Panc1 (cell line): ENCODE results near the gene RHEX. TPM values are rescaled to one million over a fixed set of nuclear protein-coding genes. Genes with fewer than 3 reads are reported as not detected.

Experiments used
- ATAC-seq: fragments of 200-7000 bp; cut with Tn5 transposase; 2 replicates; pipeline ENCODE4 v1.9.1; 2020; ENCODE audit warnings: mild to moderate bottlenecking, moderate library complexity
- BruUV-seq: library from RNA; stranded (reverse); fragments of 400-500 nt; replicated peaks from 2 replicates; lab custom pipeline; 2021; lab: Mats Ljungman, UMichigan
- CTCF ChIA-PET: fragments of 300-600 bp; sonication (Branson Sonifier 250); formaldehyde crosslinking; loops from one replicate; lab custom pipeline; 2022; ENCODE audit warnings: antibody characterized with exemption; lab: Charles Lee
- POLR2A ChIA-PET: fragments of 300-600 bp; sonication (Branson Sonifier 250); formaldehyde crosslinking; loops from one replicate; lab custom pipeline; 2022; ENCODE audit warnings: antibody characterized with exemption; lab: Charles Lee
- DNase-seq: peaks from one replicate; pipeline ENCODE4 v3.0.0-alpha.2; 2010; ENCODE audit warnings: low read depth, low spot score
- H3K27ac ChIP-seq: 2 replicates; pipeline ENCODE4 v1.5.1; 2011; ENCODE audit warnings: mild to moderate bottlenecking, low read length, inconsistent platforms
- H3K27me3 ChIP-seq: fragments of 200-500 bp; sonication (Bioruptor generic); 2 replicates; pipeline ENCODE4 v1.6.0; 2014; ENCODE audit warnings: low read length, inconsistent platforms; ENCODE audit not compliant: control insufficient read depth, insufficient read depth
- H3K36me3 ChIP-seq: fragments of 200-500 bp; sonication (Bioruptor generic); 2 replicates; pipeline ENCODE4 v1.5.1; 2014; ENCODE audit warnings: inconsistent platforms, mild to moderate bottlenecking, low read length, moderate library complexity; ENCODE audit not compliant: control insufficient read depth, insufficient read depth
- H3K4me1 ChIP-seq: 2 replicates; pipeline ENCODE4 v1.5.1; 2011; ENCODE audit warnings: inconsistent platforms, mild to moderate bottlenecking, low read length, moderate library complexity; ENCODE audit not compliant: control insufficient read depth, insufficient read depth
- H3K4me3 ChIP-seq, 2 experiments: 2 replicates each; pipeline ENCODE4 v1.5.1; 2011 to 2012; ENCODE audit warnings: low read depth in 2 of 2, low read length in 2 of 2, mild to moderate bottlenecking in 2 of 2, inconsistent platforms in 1 of 2, moderate library complexity in 1 of 2
- H3K9me3 ChIP-seq: fragments of 200-500 bp; sonication (Bioruptor generic); 2 replicates; pipeline ENCODE4 v1.5.1; 2014; ENCODE audit warnings: low read depth, mild to moderate bottlenecking, inconsistent platforms, low read length, moderate library complexity; ENCODE audit not compliant: control insufficient read depth, insufficient read depth
- CTCF ChIP-seq: fragments of 450-650 bp; IDR thresholded peaks from 2 replicates; pipeline ENCODE4 v1.5.1; 2017; ENCODE audit warnings: mild to moderate bottlenecking
- POLR2AphosphoS5 ChIP-seq: IDR thresholded peaks from 2 replicates; pipeline ENCODE4 v1.6.1; 2012; ENCODE audit warnings: mild to moderate bottlenecking, low read depth, low read length, moderate library complexity
- REST ChIP-seq, 2 experiments: IDR thresholded peaks; 2 replicates each; pipeline ENCODE4 v1.6.1; 2011 to 2012; ENCODE audit warnings: low read depth in 2 of 2, control low read depth in 1 of 2, low read length in 1 of 2, mild to moderate bottlenecking in 1 of 2, moderate library complexity in 1 of 2; ENCODE audit not compliant: insufficient read depth in 1 of 2
- SIN3A ChIP-seq: IDR thresholded peaks from 2 replicates; pipeline ENCODE4 v1.6.1; 2012; ENCODE audit warnings: low read depth, mild to moderate bottlenecking, low read length, moderate library complexity, borderline replicate concordance; ENCODE audit not compliant: insufficient read depth
- TCF7L2 ChIP-seq: IDR thresholded peaks from 2 replicates; pipeline ENCODE4 v1.6.1; 2011; ENCODE audit warnings: mild to moderate bottlenecking, low read depth, low read length, inconsistent platforms
- in situ Hi-C: cut with HindIII; loops from 2 replicates; pipeline ENCODE4 v1.10.0; 2016; ENCODE audit warnings: low sequenced_read_pairs, low pct_unique_long_range_greater_than_20kb
- intact Hi-C: fragments of 100-400 bp; cut with micrococcal nuclease; formaldehyde crosslinking; loops from one replicate; pipeline ENCODE4 v1.10.0; 2022; ENCODE audit not compliant: unreplicated experiment
- total RNA-seq: library from RNA; stranded (reverse); gene quantifications from one replicate; pipeline ENCODE4 v1.2.1, GENCODE V29; 2021; ENCODE audit not compliant: unreplicated experiment

The RHEX gene
- total RNA-seq, 1 experiment from 2014 or later: not detected

GRCh38 chr1:206083750-206084149 lies 30.8 kb downstream of the RHEX start:
- intact Hi-C loops: no loop called here

DNA sequence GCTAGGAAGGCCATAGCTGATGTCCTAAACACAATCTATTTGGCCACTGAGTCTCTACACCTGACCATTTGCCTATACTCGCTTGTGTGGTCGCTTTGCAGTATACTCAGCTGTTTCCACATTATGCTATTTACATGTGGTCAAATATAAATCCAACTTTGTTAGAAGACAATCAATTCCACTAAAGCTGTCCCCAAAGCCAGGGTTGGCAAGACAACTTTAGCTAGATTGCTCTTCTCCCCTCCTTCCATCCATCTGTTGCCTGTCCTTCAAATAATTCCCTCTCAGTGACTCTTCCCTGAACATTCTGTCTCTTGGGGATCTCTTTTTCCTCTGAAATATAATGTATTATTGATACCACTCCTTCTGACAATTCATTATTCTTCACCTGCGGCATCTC lies 34.1 kb downstream of the RHEX start:
- in situ Hi-C loops (no loop called here), intact Hi-C loops (loop anchor here (5.0 kb wide), 1 partner anchor 100 kb away; no protein-coding TSS in a partner anchor)
- BruUV-seq: no TSS peak
- no peak overlapping the region for H3K27ac ChIP-seq
- POLR2A ChIA-PET: no interaction called here
- no peak overlapping the region for H3K4me3 ChIP-seq
- H3K36me3 ChIP-seq: no peaks in the 10 kb centered on the region
- no peak for ATAC-seq
- no peaks in the 10 kb centered on the region for H3K9me3 ChIP-seq
- H3K27me3 ChIP-seq: peaks cover 10% of the 10 kb centered on the region
- DNase-seq: no peak
- CTCF ChIA-PET: no interaction called here
- no peak for TF ChIP-seq CTCF
- TF ChIP-seq TCF7L2: no peak
- no peak for TF ChIP-seq REST (IDR thresholded peaks at IDR 0.05; ENCODE audit: insufficient read depth in 1 of 2, low read depth in 2 of 2, low read length in 1 of 2)
- no peak for TF ChIP-seq SIN3A
- H3K4me1 ChIP-seq: no peaks in the 10 kb centered on the region

More at GRCh38 chr1:206083750-206084149, 30.8 kb downstream of the RHEX start:
- Histone ChIP-seq H3K36me3 (no peaks in the 10 kb centered on the region), H3K27ac (no peak overlapping the region), H3K9me3 (no peaks in the 10 kb centered on the region), H3K4me1 (no peaks in the 10 kb centered on the region), H3K4me3 (no peak overlapping the region), H3K27me3 (peaks cover 8% of the 10 kb centered on the region)
- in situ Hi-C loops: no loop called here
- ChIA-PET CTCF (no interaction called here), POLR2A (no interaction called here)
- DNase-seq (no peak), ATAC-seq (no peak)
- BruUV-seq: no TSS peak
- TF ChIP-seq SIN3A (no peak), TCF7L2 (no peak), POLR2AphosphoS5 (no peak), CTCF (no peak), REST (IDR thresholded peaks at IDR 0.05; ENCODE audit: insufficient read depth in 1 of 2, low read depth in 2 of 2, low read length in 1 of 2) (no peak)
